HEK293 (cell line): ENCODE data around the gene SLC6A11.

Source experiments
- CTCF ChIA-PET: fragments of 350-600 bp; formaldehyde crosslinking; extraction: SDS; loops from one replicate; lab custom pipeline; 2021; ENCODE audit warnings: antibody characterized with exemption; lab: Yijun Ruan, JAX
- POLR2A ChIA-PET: fragments of 300-600 bp; formaldehyde crosslinking; extraction: SDS; loops from one replicate; lab custom pipeline; 2020; ENCODE audit warnings: antibody characterized with exemption, inconsistent platforms; lab: Yijun Ruan, JAX
- H3K27ac ChIP-seq: fragments of 200-500 bp; sonication (Bioruptor generic); 2 replicates; pipeline ENCODE4 v1.5.1; 2014; ENCODE audit warnings: low read depth, low read length, control low read depth, inconsistent platforms; ENCODE audit errors: extremely low read depth
- H3K36me3 ChIP-seq, 2 experiments: fragments of 200-500 bp in 1 of 2; sonication (Bioruptor generic) in 1 of 2; 1 replicate in 1 of 2; 2 replicates in 1 of 2; pipeline ENCODE4 v1.5.1; 2014 to 2017; ENCODE audit warnings: inconsistent platforms in 2 of 2, low read length in 2 of 2; ENCODE audit not compliant: control insufficient read depth in 2 of 2, insufficient read depth in 1 of 2
- H3K4me1 ChIP-seq: fragments of 200-500 bp; sonication (Bioruptor generic); 2 replicates; pipeline ENCODE4 v1.5.1; 2014; ENCODE audit warnings: mild to moderate bottlenecking, low read length, inconsistent platforms; ENCODE audit not compliant: control insufficient read depth, insufficient read depth
- H3K4me3 ChIP-seq: 2 replicates; pipeline ENCODE4 v1.5.1; 2011; ENCODE audit warnings: low read depth, mild to moderate bottlenecking, control low read depth, low read length, moderate library complexity
- H3K9me3 ChIP-seq: fragments of 200-500 bp; sonication (Bioruptor generic); 2 replicates; pipeline ENCODE4 v1.5.1; 2014; ENCODE audit warnings: low read depth, low read length, inconsistent platforms; ENCODE audit not compliant: control insufficient read depth, insufficient read depth
- ELK4 ChIP-seq: IDR thresholded peaks from 2 replicates; pipeline ENCODE4 v1.6.1; 2011; ENCODE audit warnings: mild to moderate bottlenecking, low read depth, low read length, borderline replicate concordance
- KLF7 ChIP-seq: fragments of 450-650 bp; formaldehyde crosslinking; IDR thresholded peaks from 2 replicates; pipeline ENCODE4 v1.5.1; 2016; ENCODE audit warnings: missing biosample characterization, missing genetic modification characterization, borderline replicate concordance
- MEIS1 ChIP-seq: sonication (generic); formaldehyde crosslinking; IDR thresholded peaks from 2 replicates; pipeline ENCODE4 v1.8.1; 2022; ENCODE audit warnings: missing genetic modification reagents, mild to moderate bottlenecking, borderline replicate concordance
- OVOL3 ChIP-seq: fragments of 450-650 bp; formaldehyde crosslinking; IDR thresholded peaks from 2 replicates; pipeline ENCODE4 v1.5.1; 2016; ENCODE audit warnings: missing biosample characterization, missing genetic modification characterization
- ZBTB20 ChIP-seq: fragments of 450-650 bp; formaldehyde crosslinking; IDR thresholded peaks from 2 replicates; pipeline ENCODE4 v1.5.1; 2016; ENCODE audit warnings: missing biosample characterization, missing genetic modification characterization
- ZFP37 ChIP-seq: fragments of 450-650 bp; formaldehyde crosslinking; IDR thresholded peaks from 2 replicates; pipeline ENCODE4 v1.5.1; 2016; ENCODE audit warnings: missing biosample characterization, missing genetic modification characterization
- ZNF146 ChIP-seq: fragments of 450-650 bp; formaldehyde crosslinking; IDR thresholded peaks from 2 replicates; pipeline ENCODE4 v1.5.1; 2016; ENCODE audit warnings: missing biosample characterization, missing genetic modification characterization
- ZNF280C ChIP-seq: fragments of 450-650 bp; formaldehyde crosslinking; IDR thresholded peaks from 2 replicates; pipeline ENCODE4 v1.5.1; 2016; ENCODE audit warnings: missing biosample characterization, missing genetic modification characterization
- ZNF292 ChIP-seq: fragments of 450-650 bp; formaldehyde crosslinking; IDR thresholded peaks from 2 replicates; pipeline ENCODE4 v1.5.1; 2016; ENCODE audit warnings: low read depth, missing biosample characterization, missing genetic modification characterization, borderline replicate concordance
- ZNF416 ChIP-seq: fragments of 450-650 bp; formaldehyde crosslinking; IDR thresholded peaks from 2 replicates; pipeline ENCODE4 v1.5.1; 2016; ENCODE audit warnings: missing biosample characterization, missing genetic modification characterization
- ZNF561 ChIP-seq: fragments of 450-650 bp; IDR thresholded peaks from 2 replicates; pipeline ENCODE4 v1.5.1; 2018; ENCODE audit warnings: missing biosample characterization, missing genetic modification characterization, borderline replicate concordance
- ZNF585B ChIP-seq: fragments of 450-650 bp; formaldehyde crosslinking; IDR thresholded peaks from 2 replicates; pipeline ENCODE4 v1.5.1; 2016; ENCODE audit warnings: missing biosample characterization, missing genetic modification characterization
- ZNF624 ChIP-seq: fragments of 450-650 bp; formaldehyde crosslinking; IDR thresholded peaks from 2 replicates; pipeline ENCODE4 v1.5.1; 2017; ENCODE audit warnings: missing biosample characterization, missing genetic modification characterization
- ZNF747 ChIP-seq: fragments of 450-650 bp; formaldehyde crosslinking; IDR thresholded peaks from 2 replicates; pipeline ENCODE4 v1.5.1; 2016; ENCODE audit warnings: missing biosample characterization, missing genetic modification characterization
- ZNF785 ChIP-seq: fragments of 450-650 bp; formaldehyde crosslinking; IDR thresholded peaks from 2 replicates; pipeline ENCODE4 v1.5.1; 2016; ENCODE audit warnings: missing biosample characterization, missing genetic modification characterization
- TF ChIP-seq, protein P1 (sequence below): fragments of 450-650 bp; formaldehyde crosslinking; IDR thresholded peaks from 2 replicates; pipeline ENCODE4 v1.5.1; 2016; ENCODE audit warnings: missing biosample characterization, missing genetic modification characterization
- TF ChIP-seq, protein P2 (sequence below): fragments of 450-650 bp; formaldehyde crosslinking; IDR thresholded peaks from 2 replicates; pipeline ENCODE4 v1.5.1; 2016; ENCODE audit warnings: missing biosample characterization, missing genetic modification characterization, low read depth

The SLC6A11 gene

DNA sequence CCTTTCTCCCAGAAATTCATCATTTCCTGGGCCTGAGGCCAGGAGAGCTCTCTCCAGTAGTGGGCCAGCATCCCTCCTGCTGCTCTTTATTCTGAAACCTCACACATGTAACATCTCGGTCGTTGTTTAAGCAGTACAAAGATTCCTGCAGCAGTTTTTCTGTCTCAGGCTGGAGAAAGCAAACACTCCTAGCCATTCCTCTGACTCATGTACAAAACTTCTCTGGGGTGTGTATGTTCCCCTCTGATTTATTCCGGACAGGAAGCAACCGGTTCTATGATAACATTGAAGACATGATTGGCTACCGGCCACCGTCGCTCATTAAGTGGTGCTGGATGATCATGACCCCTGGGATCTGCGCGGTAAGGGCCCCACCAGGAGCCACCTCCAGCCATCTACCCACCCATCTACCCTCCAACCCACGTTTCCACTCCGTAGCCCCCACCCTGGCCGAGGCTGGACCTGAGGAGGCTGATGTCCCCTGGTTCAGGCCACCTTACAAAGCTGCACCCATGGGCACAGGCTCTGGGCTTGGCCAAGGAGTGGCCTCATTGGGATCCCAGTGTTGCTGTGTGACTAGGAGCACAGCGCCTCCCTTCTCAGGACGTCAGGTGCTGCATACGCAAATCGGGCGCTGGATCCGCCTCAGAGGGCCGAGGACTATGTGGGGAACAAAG, 117.9 kb downstream of the SLC6A11 start (continued):
- no peak for TF ChIP-seq KLF7 (tag by site-specific recombination)

DNA sequence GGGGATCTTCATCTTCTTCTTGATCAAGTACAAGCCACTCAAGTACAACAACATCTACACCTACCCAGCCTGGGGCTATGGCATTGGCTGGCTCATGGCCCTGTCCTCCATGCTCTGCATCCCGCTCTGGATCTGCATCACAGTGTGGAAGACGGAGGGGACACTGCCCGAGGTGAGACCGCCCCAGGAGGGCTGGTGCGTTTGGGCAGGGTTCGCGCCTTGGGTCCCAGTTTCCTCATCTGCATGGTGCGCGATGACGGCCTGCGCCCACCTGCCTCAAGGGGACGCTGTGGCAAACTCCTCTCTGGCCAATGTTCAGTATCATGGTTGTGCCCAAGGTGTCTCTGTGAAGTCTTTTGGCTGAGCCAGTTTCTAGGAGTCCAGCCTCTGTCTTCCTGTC, 119.0 kb downstream of the SLC6A11 start:
- TF ChIP-seq ZNF292 (tag by site-specific recombination): no peak
- no peak for TF ChIP-seq ELK4
- TF ChIP-seq ZNF561 (tag by site-specific recombination): no peak
- TF ChIP-seq ZBTB20 (tag by site-specific recombination): no peak
- no peak for TF ChIP-seq ZFP37 (tag by site-specific recombination)
- TF ChIP-seq ZNF146 (tag by site-specific recombination): no peak
- TF ChIP-seq, protein P1, sequence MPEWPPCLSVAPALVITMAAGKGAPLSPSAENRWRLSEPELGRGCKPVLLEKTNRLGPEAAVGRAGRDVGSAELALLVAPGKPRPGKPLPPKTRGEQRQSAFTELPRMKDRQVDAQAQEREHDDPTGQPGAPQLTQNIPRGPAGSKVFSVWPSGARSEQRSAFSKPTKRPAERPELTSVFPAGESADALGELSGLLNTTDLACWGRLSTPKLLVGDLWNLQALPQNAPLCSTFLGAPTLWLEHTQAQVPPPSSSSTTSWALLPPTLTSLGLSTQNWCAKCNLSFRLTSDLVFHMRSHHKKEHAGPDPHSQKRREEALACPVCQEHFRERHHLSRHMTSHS: no peak
- TF ChIP-seq MEIS1 (CRISPR knock-in tag): no peak
- TF ChIP-seq ZNF416 (tag by site-specific recombination): no peak
- TF ChIP-seq ZNF747 (tag by site-specific recombination): no peak
- TF ChIP-seq OVOL3 (tag by site-specific recombination): no peak
- no peak for TF ChIP-seq ZNF624 (tag by site-specific recombination)
- TF ChIP-seq, protein P2, sequence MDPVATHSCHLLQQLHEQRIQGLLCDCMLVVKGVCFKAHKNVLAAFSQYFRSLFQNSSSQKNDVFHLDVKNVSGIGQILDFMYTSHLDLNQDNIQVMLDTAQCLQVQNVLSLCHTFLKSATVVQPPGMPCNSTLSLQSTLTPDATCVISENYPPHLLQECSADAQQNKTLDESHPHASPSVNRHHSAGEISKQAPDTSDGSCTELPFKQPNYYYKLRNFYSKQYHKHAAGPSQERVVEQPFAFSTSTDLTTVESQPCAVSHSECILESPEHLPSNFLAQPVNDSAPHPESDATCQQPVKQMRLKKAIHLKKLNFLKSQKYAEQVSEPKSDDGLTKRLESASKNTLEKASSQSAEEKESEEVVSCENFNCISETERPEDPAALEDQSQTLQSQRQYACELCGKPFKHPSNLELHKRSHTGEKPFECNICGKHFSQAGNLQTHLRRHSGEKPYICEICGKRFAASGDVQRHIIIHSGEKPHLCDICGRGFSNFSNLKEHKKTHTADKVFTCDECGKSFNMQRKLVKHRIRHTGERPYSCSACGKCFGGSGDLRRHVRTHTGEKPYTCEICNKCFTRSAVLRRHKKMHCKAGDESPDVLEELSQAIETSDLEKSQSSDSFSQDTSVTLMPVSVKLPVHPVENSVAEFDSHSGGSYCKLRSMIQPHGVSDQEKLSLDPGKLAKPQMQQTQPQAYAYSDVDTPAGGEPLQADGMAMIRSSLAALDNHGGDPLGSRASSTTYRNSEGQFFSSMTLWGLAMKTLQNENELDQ: no peak
- no peak for TF ChIP-seq ZNF585B (tag by site-specific recombination)
- TF ChIP-seq ZNF785 (tag by site-specific recombination): no peak
- TF ChIP-seq ZNF280C (tag by site-specific recombination): no peak
- no peak overlapping the region for H3K4me3 ChIP-seq
- no peaks in the 10 kb centered on the region for H3K4me1 ChIP-seq
- no peaks in the 10 kb centered on the region for H3K9me3 ChIP-seq
- no peaks in the 10 kb centered on the region for H3K36me3 ChIP-seq
- H3K27ac ChIP-seq: no peak overlapping the region
- ChIA-PET POLR2A (no interaction called here), CTCF (no interaction called here)
